Right forelimb (tissue), 1 donor: ENCODE results near the gene CENPVL3.
"Not testable (repeated sequence)": the region's sequence is repeated elsewhere in the genome, so short reads cannot be mapped to it uniquely, and the experiment has no call there.

Experiments
- DNase-seq: peaks from one replicate; pipeline ENCODE4 v3.0.0-alpha.2; 2018

CENPVL3 gene

GRCh38 chrX:51618241-51619155 is at the start of gene CENPVL3:
Gene CENPVL3 (minus strand): TSS chrX:51618912. CDS start chrX:51618873, 39 bp downstream.
- not testable (repeated sequence) for DNase-seq

GRCh38 chrX:51665981-51666380 is 47.3 kb upstream of the CENPVL3 start:
- DNase-seq = no peak

- DNase-seq = no peak
Measured at GRCh38 chrX:51643377-51643776, 24.7 kb upstream of the CENPVL3 start.

- no peak for DNase-seq
Measured at GRCh38 chrX:51641421-51642021, 22.8 kb upstream of the CENPVL3 start.

GRCh38 chrX:51636511-51636910 is 17.8 kb upstream of the CENPVL3 start:
- not testable (repeated sequence) for DNase-seq

GRCh38 chrX:51614353-51615012 is 4.2 kb downstream of the CENPVL3 start:
- DNase-seq = no peak

- DNase-seq = no peak
Measured at GRCh38 chrX:51608766-51609165, 9.9 kb downstream of the CENPVL3 start.

- peak; percentile 41 for DNase-seq
Measured at GRCh38 chrX:51608126-51608525, 10.6 kb downstream of the CENPVL3 start.

- no peak for DNase-seq
Measured at GRCh38 chrX:51606446-51606845, 12.3 kb downstream of the CENPVL3 start.

- no peak for DNase-seq
Measured at GRCh38 chrX:51598899-51599298, 19.8 kb downstream of the CENPVL3 start.

- no peak for DNase-seq
Measured at GRCh38 chrX:51571874-51572273, 46.8 kb downstream of the CENPVL3 start.

- DNase-seq = no peak
Measured at GRCh38 chrX:51569561-51569960, 49.2 kb downstream of the CENPVL3 start.

GRCh38 chrX:51568586-51568985 is 50.1 kb downstream of the CENPVL3 start:
- no peak for DNase-seq
